GM12891 (cell line): ENCODE measurements around the gene ADPGK.

Experiments
- PAX5 ChIP-seq: IDR thresholded peaks from 2 replicates; pipeline ENCODE4 v1.6.1; 2011; ENCODE audit warnings: low read length, moderate library complexity, mild to moderate bottlenecking; ENCODE audit not compliant: insufficient read depth, severe bottlenecking
- POLR2A ChIP-seq: IDR thresholded peaks from 2 replicates; pipeline ENCODE4 v1.6.1; 2011; ENCODE audit warnings: low read depth, low read length, control low read depth
- TAF1 ChIP-seq: IDR thresholded peaks from 2 replicates; pipeline ENCODE4 v1.6.1; 2011; ENCODE audit warnings: low read depth, low read length, control low read depth

- TF ChIP-seq POLR2A (no peak), TAF1 (no peak), PAX5 (no peak)
Measured at GRCh38 chr15:72766780-72767179, 16.8 kb downstream of the ADPGK start.
